ENCODE data around the gene BLOC1S1. TPM values are rescaled to one million over a fixed set of nuclear protein-coding genes. Genes with fewer than 3 reads are reported as not detected.

BLOC1S1 gene
- total and polyA plus RNA-seq, 7 donors: 173 to 655 (median 355) TPM

GRCh38 chr12:55720071-55720564 is 4.3 kb downstream of the BLOC1S1 start, which contains the start of gene RDH5:
RDH5 (plus strand) TSS chr12:55720393; CDS start chr12:55721185, 792 bp downstream.
- H3K4me1 ChIP-seq: peaks cover 0 to 91% (median 85%) of the 10 kb centered on the region in 4 donors
- TF ChIP-seq POLR2AphosphoS5 (IDR thresholded peaks at IDR 0.05) (peak; percentile 62 to 87 (median 83)), EP300 (IDR thresholded peaks at IDR 0.05) (peak in 2 of 4 donors; percentile 41 to 72), POLR2A (IDR thresholded peaks at IDR 0.05) (peak; percentile 62 to 72), CTCF (IDR thresholded peaks at IDR 0.05) (no peak)
- DNase-seq: peak; percentile 93
- 12 to 50% methylated on average over 6 of the region's 6 CpGs for WGBS, 2 donors
- peak within 1 kb of the TSS in 3 of 4 donors; percentile 22 to 31 (median 24) for H3K4me3 ChIP-seq
- peaks cover 8 to 14% (median 10%) of the 10 kb centered on the region in 4 donors for H3K36me3 ChIP-seq
- peak within 1 kb of the TSS; percentile 100 for H3K27ac ChIP-seq
- no peaks in the 10 kb centered on the region for H3K9me3 ChIP-seq
- H3K27me3 ChIP-seq: no peaks in the 10 kb centered on the region
- intact Hi-C loops (cut with DNase I): no loop called here

- intact Hi-C loops (cut with DNase I): loop anchor here (1.0 kb wide), 1 partner anchor 39 kb away; no protein-coding TSS in a partner anchor
- Histone ChIP-seq H3K36me3 (peaks cover 13 to 22% (median 16%) of the 10 kb centered on the region in 4 donors), H3K4me1 (peaks cover 0 to 91% (median 90%) of the 10 kb centered on the region in 4 donors), H3K4me3 (peak overlapping the region in 3 of 4 donors; percentile 9 to 31 (median 22)), H3K27me3 (no peaks in the 10 kb centered on the region), H3K27ac (peak overlapping the region; percentile 100), H3K9me3 (no peaks in the 10 kb centered on the region)
- WGBS, 2 donors: 18 to 55% methylated on average over 9 of the region's 9 CpGs
- TF ChIP-seq POLR2AphosphoS5 (IDR thresholded peaks at IDR 0.05) (peak in 3 of 4 donors; percentile 58 to 70 (median 60)), CTCF (IDR thresholded peaks at IDR 0.05) (peak in 3 of 4 experiments; percentile 48 to 64 (median 52)), EP300 (IDR thresholded peaks at IDR 0.05) (no peak)
- peak; percentile 95 for DNase-seq
Observed at GRCh38 chr12:55720894-55721444, 5.1 kb downstream of the BLOC1S1 start.

GRCh38 chr12:55721601-55722213 is 5.9 kb downstream of the BLOC1S1 start:
- H3K27ac ChIP-seq: peak overlapping the region; percentile 100
- peaks cover 0 to 96% (median 94%) of the 10 kb centered on the region in 4 donors for H3K4me1 ChIP-seq
- TF ChIP-seq POLR2AphosphoS5 (IDR thresholded peaks at IDR 0.05) (no peak), EP300 (IDR thresholded peaks at IDR 0.05) (no peak), POLR2A (IDR thresholded peaks at IDR 0.05) (no peak)
- no peak for DNase-seq
- peak overlapping the region in 3 of 4 donors; percentile 2 to 31 (median 9) for H3K4me3 ChIP-seq
- intact Hi-C loops (cut with DNase I): loop anchor here (1.0 kb wide), 1 partner anchor 39 kb away; no protein-coding TSS in a partner anchor
- H3K9me3 ChIP-seq: no peaks in the 10 kb centered on the region
- no peaks in the 10 kb centered on the region for H3K27me3 ChIP-seq
- 72 to 82% methylated on average over 14 of the region's 14 CpGs for WGBS, 2 donors
- peaks cover 14 to 30% (median 20%) of the 10 kb centered on the region in 4 donors for H3K36me3 ChIP-seq

DNA sequence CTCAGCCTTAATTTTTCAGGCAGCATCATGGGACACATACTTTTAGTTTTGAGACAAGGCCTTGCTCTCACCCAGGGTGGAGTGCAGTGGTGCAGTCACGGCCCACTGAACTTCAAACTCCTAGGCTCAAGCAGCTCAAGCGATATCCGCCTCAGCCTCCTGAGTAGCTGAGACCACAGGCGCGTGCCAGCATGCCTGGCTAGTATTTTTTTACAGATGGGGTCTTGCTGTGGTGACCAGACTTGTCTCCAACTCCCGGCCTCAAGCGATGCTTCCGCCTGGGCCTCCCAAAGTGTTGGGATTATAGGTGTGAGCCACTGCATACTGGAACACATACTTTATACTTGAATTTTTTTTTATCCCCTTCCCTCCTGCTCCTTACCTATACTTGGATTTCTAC is 7.1 kb downstream of the BLOC1S1 start:
- intact Hi-C loops (cut with DNase I): no loop called here
- peaks cover 0 to 96% (median 94%) of the 10 kb centered on the region in 4 donors for H3K4me1 ChIP-seq
- no peaks in the 10 kb centered on the region for H3K9me3 ChIP-seq
- H3K4me3 ChIP-seq: no peak overlapping the region
- peaks cover 19 to 36% (median 23%) of the 10 kb centered on the region in 4 donors for H3K36me3 ChIP-seq
- TF ChIP-seq CTCF (IDR thresholded peaks at IDR 0.05) (no peak), POLR2A (IDR thresholded peaks at IDR 0.05) (no peak), POLR2AphosphoS5 (IDR thresholded peaks at IDR 0.05) (no peak), EP300 (IDR thresholded peaks at IDR 0.05) (no peak)
- H3K27me3 ChIP-seq: no peaks in the 10 kb centered on the region
- H3K27ac ChIP-seq: peak overlapping the region; percentile 100
- DNase-seq: peak; percentile 66
- WGBS, 2 donors: 95 to 96% methylated on average over 8 of the region's 8 CpGs

All from sigmoid colon (tissue), 7 donors.